Activated CD4-positive, alpha-beta T cell treated with anti-CD3 and anti-CD28 coated beads, Interleukin-2, amount 10 ng/mL, durations not matched to agents 24 days and 14 days (primary cell): ENCODE measurements around the gene DCC. TPM values are rescaled to one million over a fixed set of nuclear protein-coding genes. Genes with fewer than 3 reads are reported as not detected.

Experiments
- DNase-seq: peaks from one replicate; pipeline ENCODE4 v3.0.0; 2022
- H3K27ac Mint-ChIP-seq: one replicate; pipeline ENCODE4 v1.8.0; 2022; ENCODE audit warnings: mild to moderate bottlenecking, mixed read lengths
- H3K27me3 Mint-ChIP-seq: one replicate; pipeline ENCODE4 v1.8.0; 2022; ENCODE audit warnings: mixed read lengths
- H3K36me3 Mint-ChIP-seq: one replicate; pipeline ENCODE4 v1.8.0; 2022; ENCODE audit warnings: low read depth, mild to moderate bottlenecking, mixed read lengths
- H3K4me1 Mint-ChIP-seq: one replicate; pipeline ENCODE4 v1.8.0; 2021; ENCODE audit warnings: mixed read lengths
- H3K4me3 Mint-ChIP-seq: one replicate; pipeline ENCODE4 v1.8.0; 2022; ENCODE audit warnings: mild to moderate bottlenecking, moderate library complexity, mixed read lengths
- H3K9me3 Mint-ChIP-seq: one replicate; pipeline ENCODE4 v1.8.0; 2021; ENCODE audit warnings: mixed read lengths
- intact Hi-C: fragments of 100-400 bp; cut with micrococcal nuclease; formaldehyde crosslinking; loops from one replicate; pipeline ENCODE4 v1.15.1; 2023
- total RNA-seq: library from RNA; stranded (reverse); gene quantifications from 2 replicates; pipeline ENCODE4 v1.2.3, GENCODE V29; 2022

DCC gene
- total RNA-seq, 1 donor from 2014 or later: not detected

DNA sequence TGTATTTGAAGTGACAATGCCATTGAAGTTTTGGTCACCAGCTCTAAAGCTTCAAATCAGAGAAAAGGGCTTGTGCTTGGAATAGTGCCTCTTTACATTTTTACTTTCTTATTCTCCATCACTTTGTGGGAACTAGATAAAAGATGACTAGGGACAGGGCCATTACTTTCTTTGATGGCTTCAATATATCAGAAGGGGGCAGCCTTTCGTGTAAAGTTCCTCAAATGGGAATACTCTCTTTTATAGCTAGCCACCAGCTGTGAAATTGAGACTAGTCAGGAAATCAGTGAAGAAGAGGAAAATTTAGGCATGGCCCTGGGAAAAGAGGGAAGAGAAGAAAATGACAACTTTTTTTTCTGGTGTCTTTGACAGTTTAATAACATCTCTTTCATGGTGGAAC lies 242.5 kb downstream of the DCC start:
- Mint-ChIP-seq H3K4me3 (no peak overlapping the region), H3K36me3 (no peaks in the 10 kb centered on the region), H3K27me3 (no peaks in the 10 kb centered on the region), H3K4me1 (no peaks in the 10 kb centered on the region), H3K27ac (no peak overlapping the region), H3K9me3 (no peaks in the 10 kb centered on the region)
- DNase-seq: no peak
- intact Hi-C loops: no loop called here

- H3K9me3 Mint-ChIP-seq: no peaks in the 10 kb centered on the region
- no peaks in the 10 kb centered on the region for H3K4me1 Mint-ChIP-seq
- no peaks in the 10 kb centered on the region for H3K36me3 Mint-ChIP-seq
- intact Hi-C loops: no loop called here
- no peak overlapping the region for H3K4me3 Mint-ChIP-seq
- no peaks in the 10 kb centered on the region for H3K27me3 Mint-ChIP-seq
- H3K27ac Mint-ChIP-seq: no peak overlapping the region
- no peak for DNase-seq
These were observed 248.9 kb downstream of the DCC start for GRCh38 chr18:52588931-52589330.

DNA sequence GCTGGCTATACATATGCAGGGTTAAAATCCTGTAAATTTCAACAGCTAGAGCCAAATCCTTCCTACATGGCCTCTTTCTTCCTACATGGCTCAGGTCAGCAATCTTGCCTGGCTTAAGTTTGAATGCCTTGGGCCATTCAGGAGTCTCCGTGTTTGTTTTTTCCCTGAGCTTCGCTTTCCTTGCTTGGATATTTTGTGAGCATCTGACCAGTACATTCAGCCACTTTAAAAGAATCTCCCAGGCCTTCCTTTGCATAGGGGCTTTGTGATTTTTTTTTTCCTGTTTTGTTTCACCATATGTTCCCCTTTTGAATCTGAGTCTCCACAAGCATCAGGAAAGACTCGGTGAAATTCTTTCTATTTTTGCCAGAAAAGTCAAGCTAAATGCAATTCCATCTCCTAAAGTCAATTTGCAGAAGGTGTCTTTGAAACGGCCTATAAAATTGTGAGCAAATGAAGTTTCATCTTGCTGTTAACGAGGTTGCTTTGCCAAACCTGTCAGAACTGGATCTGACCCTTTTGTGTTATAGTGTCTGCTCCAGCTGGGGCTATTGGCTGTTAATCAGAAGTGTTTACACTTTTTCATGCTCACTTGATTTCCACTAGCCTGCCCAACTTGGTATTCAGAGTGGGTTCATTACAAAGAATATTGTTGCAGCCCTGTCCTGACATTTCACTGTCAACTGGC lies 256.9 kb downstream of the DCC start:
- Mint-ChIP-seq H3K4me3 (no peak overlapping the region), H3K36me3 (no peaks in the 10 kb centered on the region), H3K27me3 (no peaks in the 10 kb centered on the region), H3K27ac (no peak overlapping the region), H3K4me1 (no peaks in the 10 kb centered on the region), H3K9me3 (peaks cover 3% of the 10 kb centered on the region)
- no peak for DNase-seq
- intact Hi-C loops: no loop called here

- intact Hi-C loops: no loop called here
- H3K27me3 Mint-ChIP-seq: no peaks in the 10 kb centered on the region
- no peak for DNase-seq
- H3K9me3 Mint-ChIP-seq: peaks cover 3% of the 10 kb centered on the region
- no peak overlapping the region for H3K4me3 Mint-ChIP-seq
- H3K4me1 Mint-ChIP-seq: no peaks in the 10 kb centered on the region
- no peaks in the 10 kb centered on the region for H3K36me3 Mint-ChIP-seq
- no peak overlapping the region for H3K27ac Mint-ChIP-seq
These were observed 258.9 kb downstream of the DCC start for GRCh38 chr18:52598921-52599320.

DNA sequence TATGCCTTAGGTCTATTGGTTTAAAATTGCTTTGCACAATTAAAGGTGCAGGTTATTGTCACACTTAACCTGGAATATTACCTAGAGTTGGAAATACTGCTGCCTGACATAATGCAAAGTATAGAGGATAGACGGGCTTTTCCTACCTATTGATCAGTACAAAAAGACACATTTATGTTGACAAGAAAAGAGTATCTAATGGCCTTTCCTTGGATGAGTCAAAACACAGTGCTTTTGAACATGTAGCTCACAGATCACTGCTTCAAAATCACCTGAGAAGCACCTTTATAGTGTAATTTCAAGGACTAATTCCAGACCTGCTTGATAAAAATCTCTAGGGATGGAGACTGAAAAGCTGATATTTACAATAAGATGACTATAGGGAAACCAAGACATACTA lies 262.8 kb downstream of the DCC start:
- H3K27me3 Mint-ChIP-seq: no peaks in the 10 kb centered on the region
- H3K36me3 Mint-ChIP-seq: no peaks in the 10 kb centered on the region
- no peak for DNase-seq
- no peaks in the 10 kb centered on the region for H3K9me3 Mint-ChIP-seq
- intact Hi-C loops: no loop called here
- no peak overlapping the region for H3K4me3 Mint-ChIP-seq
- no peak overlapping the region for H3K27ac Mint-ChIP-seq
- H3K4me1 Mint-ChIP-seq: no peaks in the 10 kb centered on the region

DNA sequence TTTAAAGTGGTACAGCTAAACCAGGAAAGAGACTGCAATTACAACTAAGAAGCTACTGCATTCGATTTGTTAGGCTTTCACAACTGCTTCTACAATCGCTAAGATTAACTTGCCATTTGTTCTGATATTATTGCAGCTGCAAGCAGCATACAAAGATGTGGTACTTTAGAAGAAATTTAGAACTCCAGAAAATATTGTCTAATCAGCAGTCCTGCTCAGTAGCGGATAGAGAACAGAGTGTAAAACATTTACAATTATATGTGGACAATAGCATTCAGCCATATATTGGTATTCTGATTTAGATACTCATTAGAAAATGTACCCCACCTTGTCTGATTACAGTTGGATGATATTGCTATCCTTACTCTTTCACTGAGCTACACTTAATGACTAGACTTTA lies 265.3 kb downstream of the DCC start:
- no peaks in the 10 kb centered on the region for H3K27me3 Mint-ChIP-seq
- no peak for DNase-seq
- H3K36me3 Mint-ChIP-seq: no peaks in the 10 kb centered on the region
- no peaks in the 10 kb centered on the region for H3K4me1 Mint-ChIP-seq
- H3K9me3 Mint-ChIP-seq: no peaks in the 10 kb centered on the region
- intact Hi-C loops: no loop called here
- H3K27ac Mint-ChIP-seq: no peak overlapping the region
- H3K4me3 Mint-ChIP-seq: no peak overlapping the region

GRCh38 chr18:52607985-52608384 lies 268.0 kb downstream of the DCC start:
- no peak for DNase-seq
- H3K27ac Mint-ChIP-seq: no peak overlapping the region
- H3K36me3 Mint-ChIP-seq: no peaks in the 10 kb centered on the region
- no peaks in the 10 kb centered on the region for H3K4me1 Mint-ChIP-seq
- no peaks in the 10 kb centered on the region for H3K27me3 Mint-ChIP-seq
- H3K4me3 Mint-ChIP-seq: no peak overlapping the region
- intact Hi-C loops: no loop called here
- H3K9me3 Mint-ChIP-seq: no peaks in the 10 kb centered on the region

DNA sequence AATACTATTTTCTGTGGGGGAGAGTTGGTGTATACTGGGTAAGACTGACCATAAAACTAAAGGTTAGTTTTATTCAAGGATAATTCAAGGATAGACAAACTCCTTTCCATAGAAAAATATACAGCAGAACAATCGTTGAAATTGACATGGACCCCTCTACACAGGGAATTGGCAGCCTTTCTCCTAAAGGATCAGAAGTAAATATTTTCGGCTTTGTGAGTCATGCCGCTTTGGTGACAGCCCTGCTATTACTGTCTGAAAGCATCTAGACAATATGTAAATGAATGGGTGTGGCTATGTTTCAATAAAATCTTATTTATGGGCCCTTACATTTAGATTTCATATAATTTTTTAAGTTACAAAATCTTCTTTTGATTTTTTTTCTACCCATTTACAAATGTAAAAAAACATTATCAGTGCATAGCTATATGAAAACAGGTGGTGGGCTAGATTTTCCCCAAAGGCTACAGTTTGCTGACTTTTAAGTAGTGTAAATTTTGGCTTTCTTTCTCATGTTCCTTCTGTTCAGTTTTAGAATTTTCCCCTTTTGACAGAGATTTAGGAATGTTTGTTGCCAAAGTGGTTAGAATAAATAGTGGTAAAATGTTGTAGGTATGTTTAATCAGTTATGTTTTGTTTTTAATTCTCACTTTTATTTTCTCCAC lies 270.6 kb downstream of the DCC start:
- DNase-seq: no peak
- H3K4me3 Mint-ChIP-seq: no peak overlapping the region
- H3K27me3 Mint-ChIP-seq: no peaks in the 10 kb centered on the region
- no peaks in the 10 kb centered on the region for H3K4me1 Mint-ChIP-seq
- intact Hi-C loops: no loop called here
- H3K36me3 Mint-ChIP-seq: no peaks in the 10 kb centered on the region
- H3K9me3 Mint-ChIP-seq: no peaks in the 10 kb centered on the region
- H3K27ac Mint-ChIP-seq: no peak overlapping the region

GRCh38 chr18:52612406-52612805 lies 272.4 kb downstream of the DCC start:
- intact Hi-C loops: no loop called here
- DNase-seq: no peak
- H3K9me3 Mint-ChIP-seq: no peaks in the 10 kb centered on the region
- no peak overlapping the region for H3K27ac Mint-ChIP-seq
- no peaks in the 10 kb centered on the region for H3K27me3 Mint-ChIP-seq
- H3K36me3 Mint-ChIP-seq: no peaks in the 10 kb centered on the region
- no peaks in the 10 kb centered on the region for H3K4me1 Mint-ChIP-seq
- no peak overlapping the region for H3K4me3 Mint-ChIP-seq

- no peaks in the 10 kb centered on the region for H3K27me3 Mint-ChIP-seq
- no peaks in the 10 kb centered on the region for H3K9me3 Mint-ChIP-seq
- H3K27ac Mint-ChIP-seq: no peak overlapping the region
- no peaks in the 10 kb centered on the region for H3K36me3 Mint-ChIP-seq
- DNase-seq: no peak
- intact Hi-C loops: no loop called here
- H3K4me1 Mint-ChIP-seq: no peaks in the 10 kb centered on the region
- no peak overlapping the region for H3K4me3 Mint-ChIP-seq
These were observed 275.3 kb downstream of the DCC start for GRCh38 chr18:52615321-52615720.

DNA sequence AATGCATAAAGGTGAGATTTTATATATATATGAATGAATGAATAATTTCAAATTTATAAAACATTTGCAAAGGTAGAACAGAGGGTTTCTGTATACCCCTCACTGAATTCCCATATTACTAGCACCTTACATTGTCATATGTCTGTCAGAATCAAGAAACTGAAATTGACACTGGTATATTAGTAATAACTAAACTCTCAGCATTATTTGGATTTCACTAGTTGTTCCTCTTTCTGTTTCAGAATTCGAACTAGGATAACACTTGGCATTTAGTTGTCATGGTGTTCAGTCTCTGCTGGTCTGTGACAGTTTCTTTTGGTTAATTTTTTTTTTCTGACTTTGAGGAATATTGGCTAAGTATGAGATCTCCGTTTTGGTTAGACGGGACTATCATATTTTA lies 275.9 kb downstream of the DCC start:
- no peaks in the 10 kb centered on the region for H3K36me3 Mint-ChIP-seq
- no peaks in the 10 kb centered on the region for H3K9me3 Mint-ChIP-seq
- no peak overlapping the region for H3K27ac Mint-ChIP-seq
- H3K4me1 Mint-ChIP-seq: no peaks in the 10 kb centered on the region
- H3K4me3 Mint-ChIP-seq: no peak overlapping the region
- intact Hi-C loops: no loop called here
- H3K27me3 Mint-ChIP-seq: no peaks in the 10 kb centered on the region
- no peak for DNase-seq

- Mint-ChIP-seq H3K27me3 (no peaks in the 10 kb centered on the region), H3K36me3 (no peaks in the 10 kb centered on the region), H3K9me3 (no peaks in the 10 kb centered on the region), H3K27ac (no peak overlapping the region), H3K4me3 (no peak overlapping the region), H3K4me1 (no peaks in the 10 kb centered on the region)
- intact Hi-C loops: no loop called here
- DNase-seq: no peak
These were observed 277.9 kb downstream of the DCC start for GRCh38 chr18:52617931-52618330.

DNA sequence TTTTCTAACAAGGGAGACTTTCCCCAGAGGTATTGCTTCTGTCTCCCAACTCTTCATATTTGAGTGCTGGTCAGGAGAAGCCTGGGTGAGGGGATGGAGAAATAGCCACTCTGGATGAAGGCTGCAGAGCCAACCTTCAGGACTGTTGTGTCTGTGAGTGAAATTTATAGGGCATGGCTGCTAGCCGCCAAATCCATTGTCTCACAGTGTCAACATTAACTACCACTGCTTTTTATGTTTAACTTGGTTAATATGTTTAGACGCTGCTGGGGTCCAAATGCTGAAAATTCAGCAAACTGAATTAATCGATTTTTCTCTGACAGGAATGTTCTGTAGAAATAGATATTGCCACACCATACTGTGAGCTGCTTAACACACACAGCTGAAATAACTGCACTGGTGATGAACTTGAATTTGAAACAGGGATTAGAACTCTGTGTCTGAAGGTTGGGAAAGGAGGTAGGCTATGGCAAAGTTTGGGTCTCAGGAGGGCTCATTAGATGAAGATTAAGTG lies 281.0 kb downstream of the DCC start:
- no peak for DNase-seq
- Mint-ChIP-seq H3K27me3 (no peaks in the 10 kb centered on the region), H3K4me1 (no peaks in the 10 kb centered on the region), H3K4me3 (no peak overlapping the region), H3K27ac (no peak overlapping the region), H3K36me3 (no peaks in the 10 kb centered on the region), H3K9me3 (no peaks in the 10 kb centered on the region)
- intact Hi-C loops: no loop called here

- Mint-ChIP-seq H3K4me3 (no peak overlapping the region), H3K36me3 (no peaks in the 10 kb centered on the region), H3K27me3 (no peaks in the 10 kb centered on the region), H3K9me3 (no peaks in the 10 kb centered on the region), H3K4me1 (no peaks in the 10 kb centered on the region), H3K27ac (no peak overlapping the region)
- intact Hi-C loops: no loop called here
- DNase-seq: no peak
These were observed 284.7 kb downstream of the DCC start for GRCh38 chr18:52624702-52625101.

DNA sequence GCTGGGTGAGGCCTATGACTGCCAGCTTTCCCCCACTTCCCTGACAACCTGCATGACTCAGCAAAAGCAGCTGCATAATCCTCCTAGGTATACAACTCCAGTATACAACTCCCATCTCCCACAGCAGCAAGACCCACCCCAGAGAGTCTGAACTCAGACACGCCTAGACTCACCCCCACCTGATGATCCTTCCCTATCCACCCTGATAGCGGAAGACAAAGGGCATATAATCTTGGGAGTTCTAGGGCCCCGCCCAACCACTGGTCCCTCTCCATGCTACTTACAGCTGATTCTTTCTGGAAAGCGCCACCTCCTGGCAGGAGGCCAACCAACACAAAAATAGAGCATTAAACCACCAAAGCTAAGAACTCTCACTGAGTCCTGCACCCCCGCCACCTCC lies 296.5 kb downstream of the DCC start:
- no peaks in the 10 kb centered on the region for H3K27me3 Mint-ChIP-seq
- H3K4me1 Mint-ChIP-seq: no peaks in the 10 kb centered on the region
- peaks cover 8% of the 10 kb centered on the region for H3K9me3 Mint-ChIP-seq
- H3K27ac Mint-ChIP-seq: no peak overlapping the region
- no peaks in the 10 kb centered on the region for H3K36me3 Mint-ChIP-seq
- DNase-seq: no peak
- no peak overlapping the region for H3K4me3 Mint-ChIP-seq
- intact Hi-C loops: no loop called here
